Ishikawa (cell line): Measurements from ENCODE around the gene PTPRN2.

Source experiments
- CEBPB ChIP-seq: IDR thresholded peaks from 2 replicates; pipeline ENCODE4 v1.6.1; 2012
- CREB1 ChIP-seq: IDR thresholded peaks from 2 replicates; pipeline ENCODE4 v1.6.1; 2012; ENCODE audit warnings: low read depth
- EGR1 ChIP-seq: IDR thresholded peaks from 2 replicates; pipeline ENCODE4 v1.6.1; 2012
- EP300 ChIP-seq: IDR thresholded peaks from 2 replicates; pipeline ENCODE4 v1.6.1; 2012; ENCODE audit warnings: borderline replicate concordance
- FOXM1 ChIP-seq: IDR thresholded peaks from 2 replicates; pipeline ENCODE4 v1.6.1; 2012; ENCODE audit warnings: low read depth, borderline replicate concordance
- MAX ChIP-seq: IDR thresholded peaks from 2 replicates; pipeline ENCODE4 v1.6.1; 2012
- NFIC ChIP-seq: IDR thresholded peaks from 2 replicates; pipeline ENCODE4 v1.6.1; 2012
- RAD21 ChIP-seq: IDR thresholded peaks from 2 replicates; pipeline ENCODE4 v1.6.1; 2012; ENCODE audit warnings: low read depth
- REST ChIP-seq: IDR thresholded peaks from 2 replicates; pipeline ENCODE4 v1.6.1; 2012; ENCODE audit warnings: low read depth, mild to moderate bottlenecking
- TAF1 ChIP-seq: IDR thresholded peaks from 2 replicates; pipeline ENCODE4 v1.6.1; 2012; ENCODE audit warnings: low read depth, mild to moderate bottlenecking
- TCF12 ChIP-seq: IDR thresholded peaks from 2 replicates; pipeline ENCODE4 v1.6.1; 2012; ENCODE audit warnings: low read depth
- TEAD4 ChIP-seq: IDR thresholded peaks from 2 replicates; pipeline ENCODE4 v1.6.1; 2012
- USF1 ChIP-seq: IDR thresholded peaks from 2 replicates; pipeline ENCODE4 v1.6.1; 2012
- YY1 ChIP-seq: IDR thresholded peaks from 2 replicates; pipeline ENCODE4 v1.6.1; 2012; ENCODE audit warnings: low read depth
- ZBTB7A ChIP-seq: IDR thresholded peaks from 2 replicates; pipeline ENCODE4 v1.6.1; 2012; ENCODE audit warnings: low read depth

The PTPRN2 gene

GRCh38 chr7:158053183-158053915, 534.3 kb downstream of the PTPRN2 start:
- no peak for TF ChIP-seq EGR1
- TF ChIP-seq NFIC = no peak
- TF ChIP-seq RAD21 = no peak
- TF ChIP-seq TCF12 = no peak
- TF ChIP-seq FOXM1 = no peak

GRCh38 chr7:158052381-158053060, 535.1 kb downstream of the PTPRN2 start:
- TF ChIP-seq TAF1 = no peak
- no peak for TF ChIP-seq REST
- TF ChIP-seq EGR1 = no peak
- TF ChIP-seq EP300 = no peak
- TF ChIP-seq YY1 = no peak
- no peak for TF ChIP-seq NFIC
- no peak for TF ChIP-seq FOXM1

GRCh38 chr7:158051776-158052175, 535.8 kb downstream of the PTPRN2 start:
- TF ChIP-seq REST (no peak), CREB1 (no peak), NFIC (no peak), YY1 (no peak), TCF12 (no peak), EGR1 (no peak), FOXM1 (no peak), TAF1 (no peak), ZBTB7A (no peak), RAD21 (no peak), TEAD4 (no peak), EP300 (no peak), USF1 (no peak), MAX (no peak)

- TF ChIP-seq MAX = no peak
Observed at GRCh38 chr7:158050978-158051651, 536.5 kb downstream of the PTPRN2 start.

GRCh38 chr7:158050441-158050977, 537.1 kb downstream of the PTPRN2 start:
- TF ChIP-seq REST = no peak
- no peak for TF ChIP-seq ZBTB7A
- no peak for TF ChIP-seq YY1
- TF ChIP-seq USF1 = no peak
- TF ChIP-seq MAX = no peak
- TF ChIP-seq CREB1 = no peak
- TF ChIP-seq TCF12 = no peak
- no peak for TF ChIP-seq FOXM1
- no peak for TF ChIP-seq NFIC
- no peak for TF ChIP-seq EGR1
- no peak for TF ChIP-seq TEAD4
- no peak for TF ChIP-seq EP300
- TF ChIP-seq TAF1 = no peak
- no peak for TF ChIP-seq RAD21
- no peak for TF ChIP-seq CEBPB
